ENCODE measurements around the gene F7.
"Not testable (repeated sequence)": the region's sequence is repeated elsewhere in the genome, so short reads cannot be mapped to it uniquely, and the experiment has no call there.

Gene F7

DNA sequence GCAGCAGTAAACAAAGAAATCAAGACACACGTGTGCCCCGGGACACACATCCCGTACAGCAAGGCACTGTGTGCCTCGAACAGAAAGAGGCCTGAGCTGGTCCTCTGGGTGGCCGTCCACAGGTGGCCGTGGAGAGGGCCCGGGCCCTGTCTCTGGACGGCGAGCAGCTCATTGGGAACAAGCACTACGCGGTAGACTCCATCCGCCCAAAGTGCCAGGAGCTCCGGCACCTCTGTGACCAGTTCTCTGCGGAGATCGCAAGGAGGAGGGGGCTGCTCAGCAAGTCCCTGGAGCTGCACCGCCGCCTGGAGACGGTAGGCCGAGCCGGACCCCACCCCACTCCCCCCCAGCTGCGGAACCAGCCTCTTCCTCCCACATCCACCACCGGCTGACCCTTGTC is 30.7 kb upstream of the F7 start:
- no peaks in the 10 kb centered on the region for H3K9me3 ChIP-seq (ENCODE audit: control insufficient read depth, low read depth, low read length)
- no peak overlapping the region for H3K4me3 ChIP-seq (ENCODE audit: low read length)
- no peak overlapping the region for H3K9ac ChIP-seq (ENCODE audit: low read length)
- no peak overlapping the region for H3K27ac ChIP-seq (ENCODE audit: low read length)
- H3K27me3 ChIP-seq (ENCODE audit: control insufficient read depth, insufficient read depth, low read length): no peaks in the 10 kb centered on the region
- H3K36me3 ChIP-seq (ENCODE audit: control insufficient read depth, low read depth, low read length): no peaks in the 10 kb centered on the region
- H3K4me1 ChIP-seq (ENCODE audit: control insufficient read depth, low read depth, low read length): no peaks in the 10 kb centered on the region

DNA sequence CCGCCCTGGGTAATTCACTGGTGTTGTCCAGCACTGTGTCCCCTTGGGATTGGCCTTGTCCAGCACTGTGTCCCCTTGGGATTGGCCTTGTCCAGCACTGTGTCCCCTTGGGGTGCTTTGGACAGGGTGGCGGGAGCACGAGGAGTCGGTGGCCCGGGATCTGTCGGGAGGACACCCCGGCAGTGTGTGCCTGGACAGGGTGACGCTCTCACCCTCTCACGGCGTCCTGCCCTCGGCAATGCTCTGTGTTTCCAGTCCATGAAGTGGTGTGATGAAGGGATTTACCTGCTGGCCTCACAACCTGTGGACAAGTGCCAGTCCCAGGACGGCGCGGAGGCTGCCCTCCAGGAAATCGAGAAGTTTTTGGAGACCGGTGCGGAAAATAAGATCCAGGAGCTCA is 29.9 kb upstream of the F7 start:
- Histone ChIP-seq H3K4me3 (ENCODE audit: low read length) (no peak overlapping the region), H3K9ac (ENCODE audit: low read length) (no peak overlapping the region), H3K4me1 (ENCODE audit: control insufficient read depth, low read depth, low read length) (no peaks in the 10 kb centered on the region), H3K36me3 (ENCODE audit: control insufficient read depth, low read depth, low read length) (no peaks in the 10 kb centered on the region), H3K9me3 (ENCODE audit: control insufficient read depth, low read depth, low read length) (no peaks in the 10 kb centered on the region), H3K27me3 (ENCODE audit: control insufficient read depth, insufficient read depth, low read length) (no peaks in the 10 kb centered on the region), H3K27ac (ENCODE audit: low read length) (no peak overlapping the region)

GRCh38 chr13:113076681-113077401 is 28.8 kb upstream of the F7 start:
- no peaks in the 10 kb centered on the region for H3K9me3 ChIP-seq (ENCODE audit: control insufficient read depth, low read depth, low read length)
- no peak overlapping the region for H3K27ac ChIP-seq (ENCODE audit: low read length)
- no peaks in the 10 kb centered on the region for H3K4me1 ChIP-seq (ENCODE audit: control insufficient read depth, low read depth, low read length)
- no peaks in the 10 kb centered on the region for H3K36me3 ChIP-seq (ENCODE audit: control insufficient read depth, low read depth, low read length)
- H3K4me3 ChIP-seq (ENCODE audit: low read length): no peak overlapping the region
- H3K27me3 ChIP-seq (ENCODE audit: control insufficient read depth, insufficient read depth, low read length): no peaks in the 10 kb centered on the region
- H3K9ac ChIP-seq (ENCODE audit: low read length): no peak overlapping the region

DNA sequence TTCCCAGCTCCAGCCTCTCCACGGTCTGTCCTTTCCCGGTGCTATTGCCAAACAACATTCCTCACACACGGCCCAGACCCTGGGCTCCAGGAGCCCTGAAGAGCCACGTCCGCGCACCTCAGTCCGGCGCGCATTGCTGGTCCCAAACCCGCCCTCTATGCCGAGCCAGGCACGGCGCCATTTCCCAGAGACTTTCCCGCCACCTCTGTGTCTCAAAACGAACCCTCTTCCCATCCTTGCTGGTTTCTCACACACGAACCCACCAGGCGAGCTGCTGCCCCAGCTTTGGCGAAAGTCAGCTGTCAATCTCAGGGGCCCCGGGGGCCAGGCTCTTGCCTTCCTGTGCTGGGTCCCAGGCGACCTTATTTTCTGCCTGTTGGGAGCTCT is 28.0 kb upstream of the F7 start:
- H3K36me3 ChIP-seq (ENCODE audit: control insufficient read depth, low read depth, low read length): no peaks in the 10 kb centered on the region
- H3K27ac ChIP-seq (ENCODE audit: low read length): no peak overlapping the region
- no peak overlapping the region for H3K4me3 ChIP-seq (ENCODE audit: low read length)
- H3K4me1 ChIP-seq (ENCODE audit: control insufficient read depth, low read depth, low read length): no peaks in the 10 kb centered on the region
- no peak overlapping the region for H3K9ac ChIP-seq (ENCODE audit: low read length)
- no peaks in the 10 kb centered on the region for H3K27me3 ChIP-seq (ENCODE audit: control insufficient read depth, insufficient read depth, low read length)
- H3K9me3 ChIP-seq (ENCODE audit: control insufficient read depth, low read depth, low read length): no peaks in the 10 kb centered on the region

DNA sequence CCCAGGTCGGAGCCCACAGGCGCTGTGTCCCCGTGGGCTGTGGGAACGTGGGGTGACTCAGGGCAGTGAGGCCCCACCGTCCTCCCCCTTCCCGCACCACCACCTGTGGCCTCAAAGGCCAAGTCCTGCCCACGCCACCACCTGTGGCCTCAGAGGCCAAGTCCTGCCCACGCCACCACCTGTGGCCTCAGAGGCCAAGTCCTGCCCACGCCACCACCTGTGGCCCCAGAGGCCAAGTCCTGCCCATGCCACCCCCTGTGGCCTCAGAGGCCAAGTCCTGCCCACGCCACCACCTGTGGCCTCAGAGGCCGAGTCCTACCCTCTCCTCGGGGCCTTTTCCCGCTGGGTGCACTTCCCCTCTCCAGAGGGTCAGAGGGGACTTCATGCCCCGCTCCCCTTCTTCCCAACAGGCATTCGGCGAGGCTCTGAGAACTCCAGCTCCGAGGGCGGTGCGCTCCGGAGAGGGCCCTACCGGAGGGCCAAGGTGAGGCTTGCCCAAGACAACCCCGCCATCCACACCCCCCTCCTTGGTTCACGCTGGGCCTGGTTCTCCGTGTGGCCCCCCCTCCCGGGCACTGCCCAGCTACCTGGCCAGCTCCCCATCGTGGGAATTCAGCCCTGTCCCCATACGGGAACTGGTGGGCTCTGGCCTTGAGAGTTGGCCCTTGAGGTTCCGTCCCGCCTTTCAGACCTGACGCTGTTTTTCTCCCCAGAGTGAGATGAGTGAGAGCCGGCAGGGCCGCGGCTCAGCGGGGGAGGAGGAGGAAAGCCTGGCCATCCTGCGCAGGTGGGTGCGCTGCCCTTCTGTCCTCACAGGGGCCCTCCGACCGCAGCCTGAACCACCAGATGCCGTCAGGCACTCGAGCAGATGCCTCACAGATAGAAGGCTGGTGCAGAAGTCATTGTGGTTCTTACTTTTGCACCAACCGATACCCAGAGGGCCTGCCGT is 27.4 kb upstream of the F7 start:
- Histone ChIP-seq H3K36me3 (ENCODE audit: control insufficient read depth, low read depth, low read length) (no peaks in the 10 kb centered on the region), H3K27ac (ENCODE audit: low read length) (no peak overlapping the region), H3K4me1 (ENCODE audit: control insufficient read depth, low read depth, low read length) (no peaks in the 10 kb centered on the region), H3K9me3 (ENCODE audit: control insufficient read depth, low read depth, low read length) (no peaks in the 10 kb centered on the region), H3K4me3 (ENCODE audit: low read length) (no peak overlapping the region), H3K9ac (ENCODE audit: low read length) (no peak overlapping the region), H3K27me3 (ENCODE audit: control insufficient read depth, insufficient read depth, low read length) (no peaks in the 10 kb centered on the region)

DNA sequence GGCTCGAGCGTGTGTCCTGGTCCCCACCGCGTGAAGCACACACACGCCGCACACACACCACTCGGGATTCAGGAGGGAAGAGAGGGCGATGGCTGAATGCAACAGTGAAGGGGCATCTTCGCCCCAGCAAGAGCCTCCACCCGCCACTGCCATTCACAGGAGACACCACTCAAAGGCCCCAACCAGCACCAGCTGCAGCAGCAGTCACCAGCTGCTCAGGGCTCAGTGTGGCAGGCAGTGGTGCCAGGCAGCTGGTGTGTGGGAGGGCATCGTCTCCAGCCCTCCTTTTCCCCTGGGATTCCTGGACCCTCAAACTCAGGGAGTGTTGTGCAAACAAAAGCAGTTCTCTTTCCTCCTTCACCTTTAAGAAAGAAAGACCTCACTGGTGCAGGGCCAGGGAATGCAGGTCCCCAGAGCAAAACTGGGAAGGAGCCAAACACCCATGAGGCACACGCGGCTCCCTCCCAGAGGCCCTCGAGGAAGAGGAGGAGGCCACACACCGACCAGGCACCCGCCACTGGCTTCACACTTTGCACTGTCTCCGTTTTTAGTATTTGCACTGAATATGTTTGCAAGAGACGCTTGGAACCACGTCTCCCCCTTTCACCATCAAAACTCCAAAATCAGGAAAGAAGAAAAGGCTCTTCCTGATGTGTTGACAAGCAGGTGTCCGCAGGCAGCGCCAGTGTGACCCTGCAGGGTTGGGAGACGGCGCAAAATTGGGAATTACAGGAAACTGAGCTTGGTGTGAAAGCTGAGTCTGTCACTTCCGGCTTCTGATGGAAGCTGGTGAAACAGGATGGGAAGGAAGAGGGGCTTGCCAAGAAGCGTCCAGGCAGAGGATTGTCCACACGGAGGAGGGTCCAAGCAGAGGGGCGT is 26.4 kb upstream of the F7 start:
- H3K27ac ChIP-seq (ENCODE audit: low read length): no peak overlapping the region
- H3K9ac ChIP-seq (ENCODE audit: low read length): no peak overlapping the region
- H3K4me1 ChIP-seq (ENCODE audit: control insufficient read depth, low read depth, low read length): no peaks in the 10 kb centered on the region
- H3K27me3 ChIP-seq (ENCODE audit: control insufficient read depth, insufficient read depth, low read length): no peaks in the 10 kb centered on the region
- no peak overlapping the region for H3K4me3 ChIP-seq (ENCODE audit: low read length)
- no peaks in the 10 kb centered on the region for H3K9me3 ChIP-seq (ENCODE audit: control insufficient read depth, low read depth, low read length)
- H3K36me3 ChIP-seq (ENCODE audit: control insufficient read depth, low read depth, low read length): no peaks in the 10 kb centered on the region

GRCh38 chr13:113079781-113080080 is 25.9 kb upstream of the F7 start:
- not testable (repeated sequence) for H3K4me1 ChIP-seq (ENCODE audit: control insufficient read depth, low read depth, low read length); H3K4me3 ChIP-seq (ENCODE audit: low read length); H3K27me3 ChIP-seq (ENCODE audit: control insufficient read depth, insufficient read depth, low read length); H3K36me3 ChIP-seq (ENCODE audit: control insufficient read depth, low read depth, low read length); H3K9me3 ChIP-seq (ENCODE audit: control insufficient read depth, low read depth, low read length); H3K27ac ChIP-seq (ENCODE audit: low read length); H3K9ac ChIP-seq (ENCODE audit: low read length)

GRCh38 chr13:113080361-113080831 is 25.2 kb upstream of the F7 start:
- Histone ChIP-seq H3K9me3 (ENCODE audit: control insufficient read depth, low read depth, low read length) (no peaks in the 10 kb centered on the region), H3K27ac (ENCODE audit: low read length) (no peak overlapping the region), H3K4me3 (ENCODE audit: low read length) (no peak overlapping the region), H3K27me3 (ENCODE audit: control insufficient read depth, insufficient read depth, low read length) (no peaks in the 10 kb centered on the region), H3K4me1 (ENCODE audit: control insufficient read depth, low read depth, low read length) (no peaks in the 10 kb centered on the region), H3K9ac (ENCODE audit: low read length) (no peak overlapping the region), H3K36me3 (ENCODE audit: control insufficient read depth, low read depth, low read length) (no peaks in the 10 kb centered on the region)

- H3K4me3 ChIP-seq (ENCODE audit: low read length): no peak overlapping the region
- no peak overlapping the region for H3K27ac ChIP-seq (ENCODE audit: low read length)
- no peaks in the 10 kb centered on the region for H3K27me3 ChIP-seq (ENCODE audit: control insufficient read depth, insufficient read depth, low read length)
- no peak overlapping the region for H3K9ac ChIP-seq (ENCODE audit: low read length)
- H3K4me1 ChIP-seq (ENCODE audit: control insufficient read depth, low read depth, low read length): no peaks in the 10 kb centered on the region
- H3K9me3 ChIP-seq (ENCODE audit: control insufficient read depth, low read depth, low read length): no peaks in the 10 kb centered on the region
- H3K36me3 ChIP-seq (ENCODE audit: control insufficient read depth, low read depth, low read length): no peaks in the 10 kb centered on the region
Observed at GRCh38 chr13:113080901-113081521, 24.6 kb upstream of the F7 start.

- Histone ChIP-seq H3K4me3 (ENCODE audit: low read length) (no peak overlapping the region), H3K36me3 (ENCODE audit: control insufficient read depth, low read depth, low read length) (peaks cover under 1% of the 10 kb centered on the region), H3K4me1 (ENCODE audit: control insufficient read depth, low read depth, low read length) (no peaks in the 10 kb centered on the region), H3K27me3 (ENCODE audit: control insufficient read depth, insufficient read depth, low read length) (no peaks in the 10 kb centered on the region), H3K9me3 (ENCODE audit: control insufficient read depth, low read depth, low read length) (no peaks in the 10 kb centered on the region), H3K9ac (ENCODE audit: low read length) (no peak overlapping the region), H3K27ac (ENCODE audit: low read length) (no peak overlapping the region)
Observed at GRCh38 chr13:113082198-113083021, 23.2 kb upstream of the F7 start.
